Gastroesophageal sphincter (tissue), 3 donors: ENCODE results near the gene UBA6.
"Not testable (repeated sequence)": the region's sequence is repeated elsewhere in the genome, so short reads cannot be mapped to it uniquely, and the experiment has no call there.

Source experiments
- CTCF ChIP-seq, 4 experiments: fragments of 200-600 bp in 2 of 4; fragments of 450-650 bp in 2 of 4; sonication (generic) in 1 of 4; IDR thresholded peaks; one replicate each; pipeline ENCODE4 v1.5.1; 2017 to 2019; ENCODE audit warnings: antibody characterized with exemption in 4 of 4, mild to moderate bottlenecking in 2 of 4, moderate library complexity in 2 of 4
- EP300 ChIP-seq: sonication (generic); formaldehyde crosslinking; IDR thresholded peaks from one replicate; pipeline ENCODE4 v1.6.1; 2017; ENCODE audit warnings: antibody characterized with exemption, mild to moderate bottlenecking
- POLR2A ChIP-seq, 2 donors: fragments of 450-650 bp; IDR thresholded peaks; one replicate each; pipeline ENCODE4 v1.6.1; 2017; ENCODE audit warnings: antibody characterized with exemption in 2 of 2, mild to moderate bottlenecking in 2 of 2, moderate library complexity in 1 of 2
- POLR2AphosphoS5 ChIP-seq: sonication (generic); formaldehyde crosslinking; IDR thresholded peaks from one replicate; pipeline ENCODE4 v1.6.1; 2017; ENCODE audit warnings: antibody characterized with exemption

GRCh38 chr4:67730511-67730910 lies 29.6 kb upstream of the UBA6 start:
- TF ChIP-seq POLR2AphosphoS5; CTCF (IDR thresholded peaks at IDR 0.05); POLR2A (IDR thresholded peaks at IDR 0.05); EP300: not testable (repeated sequence)
